MM.1S (cell line): ENCODE measurements around the gene AKR7A2.
"Not testable (repeated sequence)": the region's sequence is repeated elsewhere in the genome, so short reads cannot be mapped to it uniquely, and the experiment has no call there.

Experiments used
- DNase-seq: peaks from one replicate; pipeline ENCODE4 v3.0.0-alpha.2; 2015
- H2AFZ ChIP-seq: fragments of 300-600 bp; sonication (generic); 2 replicates; pipeline ENCODE4 v1.6.0; 2016; ENCODE audit warnings: antibody characterized with exemption, low read length
- H3F3A ChIP-seq: fragments of 300-600 bp; sonication (generic); 2 replicates; pipeline ENCODE4 v1.6.1; 2016; ENCODE audit warnings: mild to moderate bottlenecking, antibody characterized with exemption, low read length, moderate library complexity, mixed read lengths; ENCODE audit not compliant: insufficient read depth
- H3K27ac ChIP-seq: fragments of 300-600 bp; sonication (generic); 2 replicates; pipeline ENCODE4 v1.5.1; 2016; ENCODE audit warnings: mild to moderate bottlenecking, low read length
- H3K27me3 ChIP-seq: fragments of 300-600 bp; sonication (generic); replicated peaks from 2 replicates; pipeline ENCODE4 v1.6.0; 2016; ENCODE audit warnings: low read length; ENCODE audit not compliant: insufficient read depth
- H3K36me3 ChIP-seq: fragments of 300-600 bp; sonication (generic); replicated peaks from 2 replicates; pipeline ENCODE4 v1.6.1; 2016; ENCODE audit warnings: mild to moderate bottlenecking, low read length, mixed read lengths; ENCODE audit not compliant: insufficient read depth
- H3K4me1 ChIP-seq: fragments of 300-600 bp; sonication (generic); 2 replicates; pipeline ENCODE4 v1.6.1; 2016; ENCODE audit warnings: low read length, mixed read lengths
- H3K4me2 ChIP-seq: fragments of 300-600 bp; sonication (generic); 2 replicates; pipeline ENCODE4 v1.6.0; 2016; ENCODE audit warnings: low read depth, low read length
- H3K4me3 ChIP-seq: fragments of 300-600 bp; sonication (generic); 2 replicates; pipeline ENCODE4 v1.5.1; 2016; ENCODE audit warnings: low read length, mixed read lengths
- H3K79me2 ChIP-seq: fragments of 300-600 bp; sonication (generic); 2 replicates; pipeline ENCODE4 v1.6.1; 2016; ENCODE audit warnings: mixed run types, low read length, mixed read lengths
- H3K9ac ChIP-seq: fragments of 300-600 bp; sonication (generic); 2 replicates; pipeline ENCODE4 v1.6.1; 2016; ENCODE audit warnings: low read length, mixed read lengths
- H3K9me2 ChIP-seq: fragments of 300-600 bp; sonication (generic); replicated peaks from 2 replicates; pipeline ENCODE4 v1.6.1; 2016; ENCODE audit warnings: mild to moderate bottlenecking, low read length, mixed read lengths; ENCODE audit not compliant: insufficient read depth
- H3K9me3 ChIP-seq: fragments of 300-600 bp; sonication (generic); replicated peaks from 2 replicates; pipeline ENCODE4 v1.6.1; 2016; ENCODE audit warnings: mild to moderate bottlenecking, low read length, mixed read lengths; ENCODE audit not compliant: insufficient read depth
- H4K20me1 ChIP-seq: fragments of 300-600 bp; sonication (generic); 2 replicates; pipeline ENCODE4 v1.6.1; 2016; ENCODE audit warnings: mild to moderate bottlenecking, low read length, moderate library complexity, mixed read lengths; ENCODE audit not compliant: insufficient read depth
- CTCF ChIP-seq: fragments of 300-600 bp; sonication (generic); IDR thresholded peaks from 2 replicates; pipeline ENCODE4 v1.5.1; 2016; ENCODE audit warnings: antibody characterized with exemption, low read length, mixed read lengths
- EZH2 ChIP-seq: fragments of 300-600 bp; sonication (generic); optimal IDR thresholded peaks from 2 replicates; pipeline ENCODE3; 2017; ENCODE audit warnings: low read depth, mild to moderate bottlenecking, antibody characterized with exemption, low read length, mixed read lengths
- EZH2phosphoT487 ChIP-seq: fragments of 300-600 bp; sonication (generic); IDR thresholded peaks from 2 replicates; pipeline ENCODE4 v1.6.1; 2018; ENCODE audit warnings: antibody characterized with exemption, low read length

Gene AKR7A2

GRCh38 chr1:19258353-19258752, 53.6 kb downstream of the AKR7A2 start:
- no peak overlapping the region for H3K4me3 ChIP-seq
- H3K79me2 ChIP-seq, result peaks cover 32% of the 10 kb centered on the region
- H2AFZ ChIP-seq, result no peak overlapping the region
- peaks cover 12% of the 10 kb centered on the region for H3K36me3 ChIP-seq
- H3F3A ChIP-seq, result peaks cover 6% of the 10 kb centered on the region; the same call in 1 of the 2 replicates
- TF ChIP-seq CTCF (no peak), EZH2 (no peak), EZH2phosphoT487 (no peak)
- no peak overlapping the region for H3K4me2 ChIP-seq
- peaks cover 6% of the 10 kb centered on the region; the same call in 1 of the 2 replicates for H4K20me1 ChIP-seq
- no peak for DNase-seq
- no peaks in the 10 kb centered on the region for H3K9me3 ChIP-seq
- H3K4me1 ChIP-seq, result peaks cover 5% of the 10 kb centered on the region
- no peaks in the 10 kb centered on the region for H3K9me2 ChIP-seq
- H3K27me3 ChIP-seq, result no peaks in the 10 kb centered on the region
- H3K27ac ChIP-seq, result no peak overlapping the region
- H3K9ac ChIP-seq, result no peak overlapping the region

DNA sequence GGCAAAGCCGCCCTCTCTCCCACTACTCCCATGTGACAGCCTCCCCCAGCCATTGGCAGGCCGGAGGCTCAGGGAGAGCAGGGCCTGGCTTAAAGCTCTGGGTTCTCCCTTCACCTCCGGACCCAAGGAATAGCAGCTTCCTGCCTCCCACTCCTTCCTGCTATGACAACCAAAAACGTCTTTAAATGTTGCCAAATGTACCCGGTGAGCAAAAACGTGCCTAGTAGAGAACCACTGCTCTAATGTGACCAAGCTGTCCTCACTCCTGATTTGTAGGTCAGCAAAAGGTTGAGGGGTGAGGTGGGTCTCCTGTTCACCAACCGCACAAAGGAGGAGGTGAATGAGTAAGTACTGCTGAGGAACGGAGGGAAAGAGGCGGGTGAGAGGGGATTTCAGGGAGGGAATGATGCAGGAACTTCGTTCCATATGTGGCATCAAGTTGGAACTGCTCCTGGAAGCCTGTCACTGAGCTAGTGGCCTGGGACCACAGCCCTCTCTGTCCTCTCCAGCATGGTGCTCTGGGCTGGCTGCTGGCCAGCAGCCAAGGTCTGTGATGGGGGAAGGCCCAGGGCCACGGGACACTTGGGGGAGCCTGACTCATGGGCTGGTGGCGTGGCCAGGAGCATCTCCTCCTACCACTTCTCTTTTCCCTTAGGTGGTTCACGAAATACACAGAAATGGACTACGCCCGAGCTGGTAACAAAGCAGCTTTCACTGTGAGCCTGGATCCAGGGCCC, 54.6 kb downstream of the AKR7A2 start:
- no peaks in the 10 kb centered on the region for H3K27me3 ChIP-seq
- no peak overlapping the region for H3K27ac ChIP-seq
- H3K4me3 ChIP-seq, result no peak overlapping the region
- TF ChIP-seq EZH2, result no peak
- no peak for TF ChIP-seq CTCF
- TF ChIP-seq EZH2phosphoT487, result no peak
- no peaks in the 10 kb centered on the region for H3K9me3 ChIP-seq
- no peak overlapping the region for H2AFZ ChIP-seq
- H3F3A ChIP-seq, result no peaks in the 10 kb centered on the region; the same call in 1 of the 2 replicates
- H3K79me2 ChIP-seq, result peaks cover 42% of the 10 kb centered on the region
- H3K4me2 ChIP-seq, result no peak overlapping the region
- H3K9ac ChIP-seq, result no peak overlapping the region
- no peaks in the 10 kb centered on the region for H3K9me2 ChIP-seq
- H3K4me1 ChIP-seq, result peaks cover 12% of the 10 kb centered on the region
- H4K20me1 ChIP-seq, result peaks cover 6% of the 10 kb centered on the region; the same call in 1 of the 2 replicates
- H3K36me3 ChIP-seq, result peaks cover 12% of the 10 kb centered on the region
- DNase-seq, result no peak

GRCh38 chr1:19256301-19256700, 55.6 kb downstream of the AKR7A2 start:
- DNase-seq, H3K27ac ChIP-seq, H2AFZ ChIP-seq, H3K9ac ChIP-seq, H3F3A ChIP-seq, H3K9me2 ChIP-seq, H4K20me1 ChIP-seq, H3K4me3 ChIP-seq, H3K4me2 ChIP-seq, H3K27me3 ChIP-seq, H3K9me3 ChIP-seq: not testable (repeated sequence)
- H3K4me1 ChIP-seq, result peaks cover 12% of the 10 kb centered on the region
- peaks cover 52% of the 10 kb centered on the region for H3K79me2 ChIP-seq
- H3K36me3 ChIP-seq, result peaks cover 12% of the 10 kb centered on the region

- TF ChIP-seq CTCF, result no peak
- no peak for TF ChIP-seq EZH2phosphoT487
- no peak for TF ChIP-seq EZH2
- Histone ChIP-seq H3K79me2 (peaks cover 62% of the 10 kb centered on the region), H3K9me2 (no peaks in the 10 kb centered on the region), H4K20me1 (peaks cover 6% of the 10 kb centered on the region; the same call in 1 of the 2 replicates), H3K9me3 (no peaks in the 10 kb centered on the region), H3K4me2 (no peak overlapping the region), H3K4me3 (no peak overlapping the region), H3F3A (no peaks in the 10 kb centered on the region), H3K4me1 (peaks cover 16% of the 10 kb centered on the region), H3K36me3 (peaks cover 12% of the 10 kb centered on the region), H3K27ac (no peak overlapping the region), H3K9ac (no peak overlapping the region), H2AFZ (no peak overlapping the region), H3K27me3 (no peaks in the 10 kb centered on the region)
- DNase-seq, result no peak
These were observed 56.7 kb downstream of the AKR7A2 start for GRCh38 chr1:19255288-19255687.
